ENCODE measurements around the gene SCN3B.

SCN3B gene

GRCh38 chr11:123653827-123654565, 428 bp downstream of the SCN3B start:
- DNase-seq, result no peak

- DNase-seq, result no peak
These were observed 969 bp downstream of the SCN3B start for GRCh38 chr11:123653483-123653826.

GRCh38 chr11:123652599-123652998, 1.8 kb downstream of the SCN3B start:
- DNase-seq, result no peak

- no peak for DNase-seq
These were observed 3.5 kb downstream of the SCN3B start for GRCh38 chr11:123650901-123651300.

- no peak for DNase-seq
These were observed 9.0 kb downstream of the SCN3B start for GRCh38 chr11:123645286-123645975.

GRCh38 chr11:123642435-123642834, 12.0 kb downstream of the SCN3B start:
- DNase-seq, result no peak

GRCh38 chr11:123641495-123641840, 13.0 kb downstream of the SCN3B start:
- DNase-seq, result no peak

- DNase-seq, result no peak
These were observed 13.5 kb downstream of the SCN3B start for GRCh38 chr11:123640677-123641494.

GRCh38 chr11:123640029-123640428, 14.4 kb downstream of the SCN3B start:
- no peak for DNase-seq

- DNase-seq, result no peak
These were observed 24.3 kb downstream of the SCN3B start for GRCh38 chr11:123630126-123630608.

GRCh38 chr11:123628936-123629683, 25.3 kb downstream of the SCN3B start:
- no peak for DNase-seq

- no peak for DNase-seq
These were observed 29.4 kb downstream of the SCN3B start for GRCh38 chr11:123624974-123625373.

GRCh38 chr11:123622576-123622975, 31.8 kb downstream of the SCN3B start:
- no peak for DNase-seq

GRCh38 chr11:123616505-123617198, 37.8 kb downstream of the SCN3B start:
- DNase-seq, result peak; percentile 23

- no peak for DNase-seq
These were observed 42.7 kb downstream of the SCN3B start for GRCh38 chr11:123611698-123612097.

- DNase-seq, result no peak
These were observed 45.5 kb downstream of the SCN3B start for GRCh38 chr11:123608945-123609344.

GRCh38 chr11:123608371-123608770, 46.1 kb downstream of the SCN3B start:
- no peak for DNase-seq

- no peak for DNase-seq
These were observed 46.6 kb downstream of the SCN3B start for GRCh38 chr11:123607781-123608180.

GRCh38 chr11:123603666-123604065, 50.8 kb downstream of the SCN3B start:
- no peak for DNase-seq

GRCh38 chr11:123601743-123602142, 52.7 kb downstream of the SCN3B start:
- DNase-seq, result no peak

- no peak for DNase-seq
These were observed 53.3 kb downstream of the SCN3B start for GRCh38 chr11:123601136-123601535.

GRCh38 chr11:123597859-123598258, 56.6 kb downstream of the SCN3B start:
- DNase-seq, result no peak

All from NCI-H1694 (cell line).